ENCODE results near the gene RGS5.

Gene RGS5

DNA sequence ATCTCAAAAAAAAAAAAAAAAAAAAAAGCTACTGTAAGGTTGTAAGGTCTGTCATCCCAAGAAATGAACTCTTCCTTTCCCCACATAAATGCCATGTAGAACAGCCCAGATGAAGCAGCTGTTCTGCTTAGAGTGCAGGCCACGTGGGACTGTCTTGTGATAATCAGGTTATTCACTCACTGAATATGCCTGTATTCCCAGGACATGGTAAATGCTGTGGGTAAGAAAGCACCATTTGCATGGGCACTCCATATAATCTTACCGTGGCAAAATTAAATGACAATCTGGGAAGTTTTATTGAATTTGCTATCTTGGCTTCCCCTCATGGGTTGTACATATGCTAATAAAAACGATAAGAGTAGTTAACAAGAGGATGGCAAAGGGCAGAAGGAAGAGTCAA lies 13.8 kb downstream of the RGS5 start:
- no peak overlapping the region for H2BK120ac ChIP-seq (ENCODE audit: low read depth, low read length)
- peaks cover 15% of the 10 kb centered on the region for H3K79me1 ChIP-seq (replicated peaks; ENCODE audit: low read length, poor library complexity, severe bottlenecking)
- H3K23ac ChIP-seq (ENCODE audit: low read length in 2 of 2) = no peak overlapping the region
- H3K4me1 ChIP-seq (ENCODE audit: control insufficient read depth, insufficient read depth, low read depth, low read length) = no peaks in the 10 kb centered on the region
- no peaks in the 10 kb centered on the region for H3K27me3 ChIP-seq (ENCODE audit: control insufficient read depth in 1 of 2, insufficient read depth in 1 of 2, low read length in 2 of 2)
- peaks cover 0 to 6% of the 10 kb centered on the region in 2 experiments for H3K36me3 ChIP-seq (ENCODE audit: control insufficient read depth in 1 of 2, insufficient read depth in 2 of 2, low read depth in 1 of 2, low read length in 2 of 2)
- no peaks in the 10 kb centered on the region for H3K9me3 ChIP-seq (ENCODE audit: control insufficient read depth, low read length)
- H3K27ac ChIP-seq (ENCODE audit: low read length, poor library complexity, severe bottlenecking) = no peak overlapping the region
- no peak for DNase-seq
- H3K14ac ChIP-seq (ENCODE audit: low read length in 2 of 2) = no peak overlapping the region
- no peak overlapping the region for H3K4me2 ChIP-seq (ENCODE audit: low read length, poor library complexity, severe bottlenecking)
- H2AFZ ChIP-seq (ENCODE audit: low read depth, low read length) = no peak overlapping the region
- H3K4me3 ChIP-seq (ENCODE audit: insufficient read depth in 1 of 2, low read depth in 1 of 2, low read length in 2 of 2) = no peak overlapping the region
- no peak overlapping the region for H2AK5ac ChIP-seq (ENCODE audit: low read length, severe bottlenecking)
- no peak overlapping the region for H3K4ac ChIP-seq (ENCODE audit: low read depth in 1 of 2, low read length in 2 of 2)
- H4K91ac ChIP-seq (ENCODE audit: low read length) = no peak overlapping the region
- H4K8ac ChIP-seq (ENCODE audit: low read length) = no peak overlapping the region
- no peak overlapping the region for H2BK12ac ChIP-seq (ENCODE audit: low read length in 2 of 2)
- no peak overlapping the region for H2BK5ac ChIP-seq (ENCODE audit: low read depth, low read length, poor library complexity, severe bottlenecking)
- no peak overlapping the region for H3K9ac ChIP-seq (ENCODE audit: low read length)
- H2BK15ac ChIP-seq (ENCODE audit: low read depth, poor library complexity, severe bottlenecking) = no peak overlapping the region
- 94% methylated on average over 3 of the region's 3 CpGs for WGBS
- H3K18ac ChIP-seq (ENCODE audit: low read depth in 1 of 2, low read length in 2 of 2) = no peak overlapping the region

DNA sequence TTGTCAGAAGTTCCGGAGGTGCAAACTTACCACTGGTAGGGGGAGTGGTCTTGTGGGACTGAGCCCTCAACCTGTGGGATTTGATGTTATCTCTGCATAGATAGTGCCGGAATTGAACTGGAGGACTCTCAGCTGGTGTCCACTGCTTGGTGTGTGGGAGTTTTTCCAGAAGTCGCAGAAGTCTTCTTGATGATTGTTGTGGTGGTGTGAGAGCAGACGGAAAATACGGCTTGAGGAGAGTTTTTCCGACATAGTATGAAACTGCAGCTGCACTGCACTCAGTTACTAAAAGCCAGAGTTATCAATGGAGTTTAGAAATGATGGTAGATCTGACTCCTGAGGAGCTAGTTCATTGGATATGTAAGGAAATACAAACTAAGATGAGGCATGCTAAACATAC lies 14.9 kb downstream of the RGS5 start:
- Histone ChIP-seq H3K27ac (ENCODE audit: low read length, poor library complexity, severe bottlenecking) (no peak overlapping the region), H2BK5ac (ENCODE audit: low read depth, low read length, poor library complexity, severe bottlenecking) (no peak overlapping the region), H3K9ac (ENCODE audit: low read length) (no peak overlapping the region), H2AFZ (ENCODE audit: low read depth, low read length) (no peak overlapping the region), H2BK15ac (ENCODE audit: low read depth, poor library complexity, severe bottlenecking) (no peak overlapping the region), H3K4me2 (ENCODE audit: low read length, poor library complexity, severe bottlenecking) (no peak overlapping the region), H2AK5ac (ENCODE audit: low read length, severe bottlenecking) (no peak overlapping the region), H3K9me3 (ENCODE audit: control insufficient read depth, low read length) (no peaks in the 10 kb centered on the region), H3K27me3 (ENCODE audit: control insufficient read depth in 1 of 2, insufficient read depth in 1 of 2, low read length in 2 of 2) (no peaks in the 10 kb centered on the region), H3K4me3 (ENCODE audit: insufficient read depth in 1 of 2, low read depth in 1 of 2, low read length in 2 of 2) (no peak overlapping the region), H3K4me1 (ENCODE audit: control insufficient read depth, insufficient read depth, low read depth, low read length) (no peaks in the 10 kb centered on the region), H3K79me1 (replicated peaks; ENCODE audit: low read length, poor library complexity, severe bottlenecking) (peaks cover 15% of the 10 kb centered on the region), H4K8ac (ENCODE audit: low read length) (no peak overlapping the region), H2BK120ac (ENCODE audit: low read depth, low read length) (no peak overlapping the region), H3K18ac (ENCODE audit: low read depth in 1 of 2, low read length in 2 of 2) (no peak overlapping the region), H2BK12ac (ENCODE audit: low read length in 2 of 2) (no peak overlapping the region), H3K14ac (ENCODE audit: low read length in 2 of 2) (no peak overlapping the region), H4K91ac (ENCODE audit: low read length) (no peak overlapping the region), H3K4ac (ENCODE audit: low read depth in 1 of 2, low read length in 2 of 2) (no peak overlapping the region), H3K36me3 (ENCODE audit: control insufficient read depth in 1 of 2, insufficient read depth in 2 of 2, low read depth in 1 of 2, low read length in 2 of 2) (peaks cover 0 to 6% of the 10 kb centered on the region in 2 experiments), H3K23ac (ENCODE audit: low read length in 2 of 2) (no peak overlapping the region)
- WGBS = 93% methylated on average over 6 of the region's 6 CpGs
- no peak for DNase-seq

DNA sequence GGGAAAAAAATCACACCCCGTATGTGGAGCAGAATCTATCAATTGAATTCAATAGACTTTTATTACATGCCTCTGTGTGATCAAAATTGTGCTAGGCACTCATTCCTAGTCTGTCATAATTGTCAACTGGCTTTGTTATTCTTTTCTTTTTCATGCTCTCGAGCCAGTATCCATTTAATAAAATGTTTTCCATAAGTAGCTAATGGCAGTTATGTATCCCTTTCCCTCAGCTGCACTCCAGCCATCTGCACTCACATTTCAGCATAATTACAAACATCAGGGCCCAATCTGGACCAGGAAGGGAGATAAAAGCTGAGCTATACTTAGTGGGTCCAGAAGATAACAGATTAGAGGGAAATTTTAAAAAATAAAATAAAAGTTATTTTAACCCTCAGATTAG lies 15.9 kb downstream of the RGS5 start:
- Histone ChIP-seq H4K91ac (ENCODE audit: low read length) (no peak overlapping the region), H3K27me3 (ENCODE audit: control insufficient read depth in 1 of 2, insufficient read depth in 1 of 2, low read length in 2 of 2) (no peaks in the 10 kb centered on the region), H2BK12ac (ENCODE audit: low read length in 2 of 2) (no peak overlapping the region), H3K36me3 (ENCODE audit: control insufficient read depth in 1 of 2, insufficient read depth in 2 of 2, low read depth in 1 of 2, low read length in 2 of 2) (peaks cover 0 to 6% of the 10 kb centered on the region in 2 experiments), H3K79me1 (replicated peaks; ENCODE audit: low read length, poor library complexity, severe bottlenecking) (peaks cover 16% of the 10 kb centered on the region), H3K27ac (ENCODE audit: low read length, poor library complexity, severe bottlenecking) (no peak overlapping the region), H3K4me3 (ENCODE audit: insufficient read depth in 1 of 2, low read depth in 1 of 2, low read length in 2 of 2) (no peak overlapping the region), H2BK120ac (ENCODE audit: low read depth, low read length) (no peak overlapping the region), H2AK5ac (ENCODE audit: low read length, severe bottlenecking) (no peak overlapping the region), H2BK5ac (ENCODE audit: low read depth, low read length, poor library complexity, severe bottlenecking) (no peak overlapping the region), H3K14ac (ENCODE audit: low read length in 2 of 2) (no peak overlapping the region), H4K8ac (ENCODE audit: low read length) (no peak overlapping the region), H3K23ac (ENCODE audit: low read length in 2 of 2) (no peak overlapping the region), H3K4ac (ENCODE audit: low read depth in 1 of 2, low read length in 2 of 2) (no peak overlapping the region), H2BK15ac (ENCODE audit: low read depth, poor library complexity, severe bottlenecking) (no peak overlapping the region), H3K9me3 (ENCODE audit: control insufficient read depth, low read length) (no peaks in the 10 kb centered on the region), H3K9ac (ENCODE audit: low read length) (no peak overlapping the region), H2AFZ (ENCODE audit: low read depth, low read length) (no peak overlapping the region), H3K4me1 (ENCODE audit: control insufficient read depth, insufficient read depth, low read depth, low read length) (no peaks in the 10 kb centered on the region), H3K4me2 (ENCODE audit: low read length, poor library complexity, severe bottlenecking) (no peak overlapping the region), H3K18ac (ENCODE audit: low read depth in 1 of 2, low read length in 2 of 2) (no peak overlapping the region)
- 92% methylated on average over 2 of the region's 2 CpGs for WGBS
- DNase-seq = no peak

DNA sequence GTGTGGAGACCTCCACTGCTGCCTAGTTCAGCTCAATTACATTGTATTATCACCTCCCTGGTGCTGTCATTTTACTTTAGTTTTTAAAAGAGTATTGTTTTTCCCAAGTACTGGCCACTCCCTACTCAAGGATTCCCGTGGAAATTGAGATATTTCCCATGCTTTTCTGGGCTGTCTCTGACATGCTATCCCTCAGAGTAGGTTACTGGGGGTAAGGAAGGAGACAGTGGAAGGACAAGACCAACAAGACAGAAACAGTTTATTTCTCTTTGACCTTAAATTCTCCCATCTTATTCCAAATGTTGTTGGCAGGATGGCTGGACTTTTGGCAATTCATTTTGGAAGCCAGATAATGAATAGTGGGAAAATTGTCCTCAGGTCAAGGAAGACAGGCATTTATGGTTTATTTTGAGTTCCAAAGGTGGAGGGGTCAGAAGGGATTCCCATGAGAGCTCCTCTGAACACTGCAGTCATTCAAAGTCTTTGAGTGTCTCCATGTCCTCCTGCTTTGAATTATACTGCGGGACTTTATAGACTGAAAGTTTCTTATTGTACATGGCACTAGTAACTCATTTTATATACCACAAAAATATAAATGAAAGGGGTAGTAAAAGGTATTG lies 20.3 kb downstream of the RGS5 start:
- peaks cover 0 to 2% of the 10 kb centered on the region in 2 experiments for H3K36me3 ChIP-seq (ENCODE audit: control insufficient read depth in 1 of 2, insufficient read depth in 2 of 2, low read depth in 1 of 2, low read length in 2 of 2)
- H2BK12ac ChIP-seq (ENCODE audit: low read length in 2 of 2) = no peak overlapping the region
- no peak overlapping the region for H4K91ac ChIP-seq (ENCODE audit: low read length)
- H2AFZ ChIP-seq (ENCODE audit: low read depth, low read length) = no peak overlapping the region
- H3K9me3 ChIP-seq (ENCODE audit: control insufficient read depth, low read length) = no peaks in the 10 kb centered on the region
- H3K18ac ChIP-seq (ENCODE audit: low read depth in 1 of 2, low read length in 2 of 2) = no peak overlapping the region
- no peak overlapping the region for H2AK5ac ChIP-seq (ENCODE audit: low read length, severe bottlenecking)
- no peak overlapping the region for H3K27ac ChIP-seq (ENCODE audit: low read length, poor library complexity, severe bottlenecking)
- DNase-seq = no peak
- H3K27me3 ChIP-seq (ENCODE audit: control insufficient read depth in 1 of 2, insufficient read depth in 1 of 2, low read length in 2 of 2) = no peaks in the 10 kb centered on the region
- peaks cover 8% of the 10 kb centered on the region for H3K79me1 ChIP-seq (replicated peaks; ENCODE audit: low read length, poor library complexity, severe bottlenecking)
- no peak overlapping the region for H3K4me3 ChIP-seq (ENCODE audit: insufficient read depth in 1 of 2, low read depth in 1 of 2, low read length in 2 of 2)
- H3K9ac ChIP-seq (ENCODE audit: low read length) = no peak overlapping the region
- no peak overlapping the region for H3K4ac ChIP-seq (ENCODE audit: low read depth in 1 of 2, low read length in 2 of 2)
- 0% methylated on average over 1 of the region's 2 CpGs for WGBS
- no peak overlapping the region for H2BK15ac ChIP-seq (ENCODE audit: low read depth, poor library complexity, severe bottlenecking)
- H3K4me1 ChIP-seq (ENCODE audit: control insufficient read depth, insufficient read depth, low read depth, low read length) = no peaks in the 10 kb centered on the region
- H3K4me2 ChIP-seq (ENCODE audit: low read length, poor library complexity, severe bottlenecking) = no peak overlapping the region
- no peak overlapping the region for H4K8ac ChIP-seq (ENCODE audit: low read length)
- H2BK120ac ChIP-seq (ENCODE audit: low read depth, low read length) = no peak overlapping the region
- no peak overlapping the region for H2BK5ac ChIP-seq (ENCODE audit: low read depth, low read length, poor library complexity, severe bottlenecking)
- H3K14ac ChIP-seq (ENCODE audit: low read length in 2 of 2) = no peak overlapping the region
- H3K23ac ChIP-seq (ENCODE audit: low read length in 2 of 2) = no peak overlapping the region

Measured in mesenchymal stem cell (in vitro differentiated cells and primary cell).